ENCODE measurements around the gene PLAGL1.

The PLAGL1 gene

GRCh38 chr6:143911028-143911427 lies 97.0 kb downstream of the PLAGL1 start:
- H3K9ac ChIP-seq (ENCODE audit: low read length): no peak overlapping the region
- H3K9me3 ChIP-seq (ENCODE audit: control insufficient read depth, low read length): no peaks in the 10 kb centered on the region
- H3K4me1 ChIP-seq (ENCODE audit: control insufficient read depth, insufficient read depth, low read length): no peaks in the 10 kb centered on the region
- no peak overlapping the region for H3K4me3 ChIP-seq (ENCODE audit: low read length)
- no peaks in the 10 kb centered on the region for H3K27me3 ChIP-seq (ENCODE audit: control insufficient read depth, insufficient read depth, low read length)
- no peaks in the 10 kb centered on the region for H3K36me3 ChIP-seq (ENCODE audit: control insufficient read depth, insufficient read depth, low read length)

GRCh38 chr6:143902827-143903226 lies 105.2 kb downstream of the PLAGL1 start:
- Histone ChIP-seq H3K9ac (ENCODE audit: low read length) (no peak overlapping the region), H3K27me3 (ENCODE audit: control insufficient read depth, insufficient read depth, low read length) (no peaks in the 10 kb centered on the region), H3K36me3 (ENCODE audit: control insufficient read depth, insufficient read depth, low read length) (no peaks in the 10 kb centered on the region), H3K4me3 (ENCODE audit: low read length) (no peak overlapping the region), H3K4me1 (ENCODE audit: control insufficient read depth, insufficient read depth, low read length) (no peaks in the 10 kb centered on the region), H3K9me3 (ENCODE audit: control insufficient read depth, low read length) (no peaks in the 10 kb centered on the region)

- no peaks in the 10 kb centered on the region for H3K27me3 ChIP-seq (ENCODE audit: control insufficient read depth, insufficient read depth, low read length)
- no peaks in the 10 kb centered on the region for H3K36me3 ChIP-seq (ENCODE audit: control insufficient read depth, insufficient read depth, low read length)
- no peaks in the 10 kb centered on the region for H3K9me3 ChIP-seq (ENCODE audit: control insufficient read depth, low read length)
- H3K4me1 ChIP-seq (ENCODE audit: control insufficient read depth, insufficient read depth, low read length): no peaks in the 10 kb centered on the region
- H3K9ac ChIP-seq (ENCODE audit: low read length): no peak overlapping the region
- no peak overlapping the region for H3K4me3 ChIP-seq (ENCODE audit: low read length)
These were observed 105.9 kb downstream of the PLAGL1 start for GRCh38 chr6:143901885-143902750.

DNA sequence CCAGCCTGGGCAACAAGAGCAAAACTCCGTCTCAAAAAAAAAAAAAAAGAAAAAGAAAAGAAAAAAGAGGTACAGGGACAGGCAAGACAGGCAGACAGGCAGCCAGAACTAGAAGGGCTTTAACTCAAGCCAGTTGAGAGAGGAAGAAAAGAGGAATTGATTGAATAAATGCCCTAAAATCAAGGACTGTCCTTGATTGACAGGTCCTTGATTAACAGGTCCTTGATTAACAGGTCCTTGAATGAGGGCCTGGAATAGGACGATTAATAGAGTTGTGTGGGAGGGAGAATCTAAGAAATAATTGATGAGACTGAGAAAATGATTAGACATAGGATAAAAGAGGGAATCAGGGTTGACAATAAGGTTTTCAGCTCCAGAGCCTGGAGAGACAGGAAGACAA lies 107.7 kb downstream of the PLAGL1 start:
- no peaks in the 10 kb centered on the region for H3K27me3 ChIP-seq (ENCODE audit: control insufficient read depth, insufficient read depth, low read length)
- no peak overlapping the region for H3K4me3 ChIP-seq (ENCODE audit: low read length)
- H3K9me3 ChIP-seq (ENCODE audit: control insufficient read depth, low read length): no peaks in the 10 kb centered on the region
- H3K9ac ChIP-seq (ENCODE audit: low read length): no peak overlapping the region
- no peaks in the 10 kb centered on the region for H3K36me3 ChIP-seq (ENCODE audit: control insufficient read depth, insufficient read depth, low read length)
- peaks cover 5% of the 10 kb centered on the region for H3K4me1 ChIP-seq (ENCODE audit: control insufficient read depth, insufficient read depth, low read length)

- H3K27me3 ChIP-seq (ENCODE audit: control insufficient read depth, insufficient read depth, low read length): no peaks in the 10 kb centered on the region
- no peaks in the 10 kb centered on the region for H3K36me3 ChIP-seq (ENCODE audit: control insufficient read depth, insufficient read depth, low read length)
- H3K9ac ChIP-seq (ENCODE audit: low read length): no peak overlapping the region
- H3K9me3 ChIP-seq (ENCODE audit: control insufficient read depth, low read length): no peaks in the 10 kb centered on the region
- peaks cover 5% of the 10 kb centered on the region for H3K4me1 ChIP-seq (ENCODE audit: control insufficient read depth, insufficient read depth, low read length)
- H3K4me3 ChIP-seq (ENCODE audit: low read length): no peak overlapping the region
These were observed 111.8 kb downstream of the PLAGL1 start for GRCh38 chr6:143896126-143896860.

DNA sequence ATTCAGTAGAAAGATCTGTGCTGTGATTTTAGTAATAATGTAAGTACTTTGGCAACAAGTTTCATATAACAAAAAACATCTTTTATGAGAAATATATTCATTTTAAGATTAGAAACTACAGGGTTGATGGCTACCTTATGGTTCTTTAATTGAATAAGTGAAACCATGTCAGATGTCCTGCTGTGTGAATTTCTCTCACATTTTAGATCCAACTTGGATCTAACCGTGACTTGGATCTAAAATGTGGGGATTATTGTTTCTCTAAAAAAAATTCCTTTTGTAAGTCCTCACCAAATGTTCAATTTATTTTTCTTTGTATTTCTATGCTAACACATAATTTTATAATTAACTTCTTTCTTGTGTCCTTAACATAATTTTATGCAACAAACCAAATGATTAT lies 113.4 kb downstream of the PLAGL1 start:
- no peak overlapping the region for H3K9ac ChIP-seq (ENCODE audit: low read length)
- no peaks in the 10 kb centered on the region for H3K27me3 ChIP-seq (ENCODE audit: control insufficient read depth, insufficient read depth, low read length)
- H3K4me1 ChIP-seq (ENCODE audit: control insufficient read depth, insufficient read depth, low read length): peaks cover 5% of the 10 kb centered on the region
- no peaks in the 10 kb centered on the region for H3K9me3 ChIP-seq (ENCODE audit: control insufficient read depth, low read length)
- H3K36me3 ChIP-seq (ENCODE audit: control insufficient read depth, insufficient read depth, low read length): no peaks in the 10 kb centered on the region
- no peak overlapping the region for H3K4me3 ChIP-seq (ENCODE audit: low read length)

Measured in mucosa of stomach (tissue), 1 donor.